HepG2 (cell line): ENCODE measurements around the gene RTP5. TPM values are rescaled to one million over a fixed set of nuclear protein-coding genes. Genes with fewer than 3 reads are reported as not detected.

Experiments
- ATAC-seq: fragments of 200-7000 bp; cut with Tn5 transposase; 3 replicates; pipeline ENCODE4 v1.9.1; 2020; ENCODE audit warnings: mild to moderate bottlenecking, moderate library complexity
- BruUV-seq: library from RNA; stranded (reverse); fragments of 400-500 nt; replicated peaks from 2 replicates; lab custom pipeline; 2021; lab: Mats Ljungman, UMichigan
- CTCF ChIA-PET: fragments of 300-600 bp; formaldehyde crosslinking; extraction: SDS; loops from one replicate; lab custom pipeline; 2021; ENCODE audit warnings: low total read pairs, inconsistent platforms, low intra/inter-chr PET ratio; lab: Yijun Ruan, JAX
- POLR2A ChIA-PET: fragments of 350-600 bp; sonication (Branson Sonifier 250); formaldehyde crosslinking; loops from one replicate; lab custom pipeline; 2020; ENCODE audit warnings: antibody characterized with exemption, inconsistent platforms; lab: Yijun Ruan, JAX
- DNase-seq: peaks from one replicate; pipeline ENCODE4 v3.0.0-alpha.2; 2015; ENCODE audit warnings: low spot score
- FAIRE-seq: peaks from 3 replicates; lab custom pipeline; 2011; peaks lifted over from hg19 to GRCh38; lab: Jason Lieb, UNC
- H2AFZ ChIP-seq: one replicate; pipeline ENCODE4 v1.6.1; 2011; ENCODE audit warnings: low read length, inconsistent platforms
- H3K27ac ChIP-seq: fragments of 300-600 bp; 3 replicates; pipeline ENCODE4 v1.8.0; 2011; ENCODE audit warnings: mixed run types, mild to moderate bottlenecking, mixed read lengths, low read length, inconsistent platforms; ENCODE audit not compliant: insufficient read depth; ENCODE audit errors: extremely low read length
- H3K27me3 ChIP-seq, 2 experiments: fragments of 200-600 bp in 1 of 2; 2 replicates in 1 of 2; 3 replicates in 1 of 2; pipeline versions ENCODE4 v1.6.0 to v1.8.0; 2011; ENCODE audit warnings: low read length in 2 of 2, mild to moderate bottlenecking in 2 of 2, moderate library complexity in 2 of 2, inconsistent platforms in 1 of 2; ENCODE audit not compliant: insufficient read depth in 2 of 2, control insufficient read depth in 1 of 2
- H3K36me3 ChIP-seq, 2 experiments: fragments of 200-600 bp in 1 of 2; replicated peaks in 1 of 2; 2 replicates in 1 of 2; 3 replicates in 1 of 2; pipeline versions ENCODE4 v1.5.1 to v1.8.0; 2011; ENCODE audit warnings: low read length in 2 of 2, inconsistent platforms in 1 of 2; ENCODE audit not compliant: insufficient read depth in 2 of 2, control insufficient read depth in 1 of 2
- H3K4me1 ChIP-seq: 2 replicates; pipeline ENCODE4 v1.5.1; 2012; ENCODE audit warnings: low read length, inconsistent platforms; ENCODE audit not compliant: insufficient read depth
- H3K4me2 ChIP-seq: 2 replicates; pipeline ENCODE4 v1.6.0; 2011; ENCODE audit warnings: low read depth, low read length, inconsistent platforms
- H3K4me3 ChIP-seq, 3 experiments: fragments of 200-600 bp in 1 of 3; sonication (generic), shearing (Covaris generic) in 1 of 3; replicated peaks in 1 of 3; 2 replicates each; pipeline ENCODE4 v1.5.1; 2011 to 2016; ENCODE audit warnings: low read length in 3 of 3, inconsistent platforms in 2 of 3, low read depth in 2 of 3, mild to moderate bottlenecking in 2 of 3, control low read depth in 1 of 3, mixed read lengths in 1 of 3; ENCODE audit not compliant: insufficient read depth in 1 of 3
- H3K79me2 ChIP-seq: one replicate; pipeline ENCODE4 v1.6.1; 2011; ENCODE audit warnings: low read length, inconsistent platforms; ENCODE audit not compliant: insufficient read depth
- H3K9ac ChIP-seq: 2 replicates; pipeline ENCODE4 v1.6.0; 2011; ENCODE audit warnings: mild to moderate bottlenecking, low read depth, low read length, inconsistent platforms; ENCODE audit not compliant: insufficient read depth
- H3K9me3 ChIP-seq: 2 replicates; pipeline ENCODE4 v1.5.1; 2012; ENCODE audit warnings: mild to moderate bottlenecking, low read length
- H4K20me1 ChIP-seq: 2 replicates; pipeline ENCODE4 v1.6.0; 2011; ENCODE audit warnings: inconsistent platforms, mild to moderate bottlenecking, low read length, moderate library complexity; ENCODE audit not compliant: insufficient read depth
- SNAPC4 ChIP-seq: sonication (generic); formaldehyde crosslinking; IDR thresholded peaks from 2 replicates; pipeline ENCODE4 v1.4.0; 2020; ENCODE audit warnings: mild to moderate bottlenecking, missing genetic modification reagents
- ZBTB26 ChIP-seq: IDR thresholded peaks from 2 replicates; pipeline ENCODE4 v1.6.1; 2016; ENCODE audit warnings: missing compliant biosample characterization, missing genetic modification reagents, borderline replicate concordance
- WGBS: methylation state at CpG from one replicate; pipeline ENCODE4 v1.1.6; 2017; ENCODE audit warnings: low lambda C conversion rate; 5-methylcytosine and 5-hydroxymethylcytosine counted together
- in situ Hi-C: cut with HindIII; loops from 2 replicates; pipeline ENCODE4 v1.10.0; 2017; ENCODE audit warnings: low pct_unique_long_range_greater_than_20kb; ENCODE audit not compliant: extremely low pct_ligation_motif_present
- intact Hi-C: fragments of 100-400 bp; cut with micrococcal nuclease; formaldehyde crosslinking; loops from one replicate; pipeline ENCODE4 v1.10.0; 2022; ENCODE audit not compliant: unreplicated experiment
- polyA plus RNA-seq, 8 experiments: library from polyadenylated mRNA; depleted of rRNA in 3 of 8; stranded (reverse) in 7 of 8; unstranded in 1 of 8; fragments of >200 nt; fragmentation: Illumina TruSeq in 4 of 8; extraction: Trizol in 4 of 8; gene quantifications; 2 replicates each; pipeline versions ENCODE4 v1.2.1 to v1.2.3, GENCODE V29; 2011 to 2016; ENCODE audit warnings: low read depth in 4 of 8, missing spikeins in 1 of 8, mixed read lengths in 1 of 8; ENCODE audit not compliant: insufficient read depth in 1 of 8
- total RNA-seq, 5 experiments: library from RNA; depleted of rRNA; stranded (reverse); fragments of >200 nt; fragmentation: Illumina TruSeq; extraction: Trizol; gene quantifications; 2 replicates each; pipeline ENCODE4 v1.2.3, GENCODE V29; 2016; ENCODE audit warnings: low read depth in 1 of 5

Gene RTP5
- total and polyA plus RNA-seq, 2 of the 13 experiments (the other 11 are each of a cell fraction or from before 2014, with no cell fraction given) = not detected

- Histone ChIP-seq H3K4me3 (no peak overlapping the region), H2AFZ (no peak overlapping the region), H3K9me3 (no peaks in the 10 kb centered on the region), H3K79me2 (no peaks in the 10 kb centered on the region), H3K9ac (no peak overlapping the region), H4K20me1 (no peaks in the 10 kb centered on the region), H3K36me3 (no peaks in the 10 kb centered on the region), H3K27me3 (peaks cover 16 to 63% of the 10 kb centered on the region in 2 experiments), H3K27ac (no peak overlapping the region), H3K4me2 (no peak overlapping the region), H3K4me1 (peaks cover 7% of the 10 kb centered on the region)
- CTCF ChIA-PET = no interaction called here
- ATAC-seq (no peak), FAIRE-seq (no peak), DNase-seq (no peak)
- intact Hi-C loops = no loop called here
- POLR2A ChIA-PET = no interaction called here
- BruUV-seq = no TSS peak
- WGBS = 56% methylated on average over 11 of the region's 21 CpGs
- in situ Hi-C loops = no loop called here
- TF ChIP-seq ZBTB26 (CRISPR knock-in tag) (no peak), SNAPC4 (CRISPR knock-in tag) (no peak)
These were observed 31.5 kb downstream of the RTP5 start for GRCh38 chr2:241901018-241901380.
